ENCODE measurements around the gene FNDC3B.

The FNDC3B gene

DNA sequence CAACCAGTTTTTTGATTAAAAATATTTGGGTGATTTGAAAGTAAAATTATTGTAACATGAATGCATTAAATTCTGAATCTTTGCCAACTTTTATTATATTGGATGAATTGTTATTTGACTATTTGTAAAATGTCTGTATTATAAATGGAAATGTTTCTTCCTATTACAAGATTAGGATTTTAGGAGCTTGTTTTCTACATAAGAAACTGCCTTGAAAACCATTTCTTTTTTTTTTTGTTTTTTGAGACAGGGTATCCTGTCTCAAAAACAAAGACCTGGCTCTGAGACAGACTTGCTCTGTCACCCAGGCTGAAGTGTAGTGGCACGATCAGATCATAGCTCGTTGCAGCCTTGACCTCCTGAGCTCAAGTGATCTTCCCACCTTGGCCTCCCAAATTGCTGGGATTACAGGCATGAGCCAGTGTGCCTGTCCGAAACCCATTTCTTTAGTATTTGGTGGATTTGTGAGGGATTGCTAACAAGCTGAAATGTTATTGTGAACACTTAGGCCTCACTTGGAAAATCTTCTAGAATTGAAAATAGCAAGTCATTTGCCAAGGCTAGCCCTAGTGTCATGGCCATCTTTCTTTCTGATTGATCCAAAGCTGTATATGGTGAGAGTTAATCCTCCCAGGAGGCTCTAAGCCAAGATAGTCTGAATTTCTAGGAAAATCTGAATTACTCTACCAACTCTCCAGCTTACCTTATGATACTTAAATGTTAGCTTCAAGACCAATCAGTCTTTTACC lies 100.3 kb downstream of the FNDC3B start:
- no peak for FAIRE-seq

DNA sequence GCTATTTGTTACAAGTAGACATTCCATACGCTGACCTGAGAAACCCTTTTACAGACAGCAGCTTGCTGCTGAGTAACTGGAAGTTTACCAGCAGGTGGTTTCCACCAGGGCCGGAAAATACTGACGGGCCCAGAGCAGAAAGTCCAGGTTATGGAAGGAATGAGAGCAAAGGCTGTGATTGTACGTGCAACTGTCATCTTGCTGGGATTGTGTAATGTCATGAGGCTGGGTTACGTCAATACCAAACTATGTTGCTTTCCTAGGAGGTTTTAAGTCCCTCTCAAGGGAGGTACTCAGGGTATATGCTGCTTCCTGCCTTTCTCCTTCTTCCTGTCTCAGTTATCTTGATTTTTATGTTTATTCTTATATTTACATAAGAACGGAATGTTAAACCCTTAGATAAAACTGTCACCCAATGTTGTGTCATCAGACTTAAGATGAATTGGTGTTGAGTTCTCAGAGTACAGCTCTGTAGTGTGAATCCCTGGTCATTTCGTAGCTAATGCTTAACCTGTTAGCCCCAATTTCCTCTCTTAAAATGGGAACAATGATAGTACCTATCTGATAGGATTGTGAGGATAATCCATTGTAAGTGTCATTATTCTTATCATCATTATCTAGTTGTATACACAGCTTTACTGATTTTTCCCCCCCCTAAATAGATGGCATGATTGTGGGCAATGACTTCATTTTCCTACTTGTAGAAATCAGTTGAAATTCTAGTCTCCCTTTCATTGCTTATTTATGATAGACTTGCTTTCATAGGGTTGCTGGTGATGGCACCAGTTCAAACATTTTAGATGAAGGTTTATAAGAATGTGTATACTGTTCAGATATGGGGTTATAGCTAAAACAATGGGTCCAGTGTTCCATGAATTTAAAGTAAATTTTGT lies 101.4 kb downstream of the FNDC3B start:
- FAIRE-seq: no peak

DNA sequence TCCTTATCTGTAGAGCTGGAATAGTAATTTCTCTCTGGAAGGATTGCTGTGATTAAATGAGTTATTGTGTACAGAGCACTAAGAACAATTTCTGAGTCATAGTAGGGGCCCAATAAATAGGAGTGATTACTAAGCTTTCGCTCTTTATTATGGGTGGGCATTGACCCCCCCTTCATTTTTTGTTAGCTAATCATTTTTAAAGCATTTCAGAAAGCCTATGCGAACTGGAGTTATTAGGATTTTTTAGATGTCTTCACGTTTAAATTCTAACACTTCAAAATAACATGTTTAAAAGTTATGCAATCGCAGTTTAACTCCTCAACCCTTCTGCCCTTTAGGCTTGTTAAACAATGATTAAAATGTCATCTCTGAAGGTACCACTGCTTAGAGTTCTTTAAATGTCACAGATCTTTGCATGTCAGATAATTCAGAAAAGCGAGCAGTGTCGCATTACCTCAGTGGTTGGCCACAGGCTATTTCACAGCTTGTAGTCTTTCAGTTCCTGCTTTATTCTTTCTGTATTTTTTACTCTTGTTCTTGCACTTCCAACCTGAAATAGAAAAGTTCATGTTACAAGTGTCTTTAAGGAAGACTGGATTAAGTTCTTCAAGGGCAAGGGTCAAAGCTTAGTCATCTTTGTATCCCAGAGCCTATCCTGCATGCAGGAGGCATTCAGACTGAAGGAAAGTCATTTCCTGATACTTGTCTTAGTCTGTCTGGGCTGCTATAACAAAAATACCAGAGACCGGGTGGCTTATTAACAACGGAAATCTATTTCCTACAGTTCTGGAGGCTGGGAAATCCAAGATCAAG lies 102.9 kb downstream of the FNDC3B start:
- no peak for FAIRE-seq

DNA sequence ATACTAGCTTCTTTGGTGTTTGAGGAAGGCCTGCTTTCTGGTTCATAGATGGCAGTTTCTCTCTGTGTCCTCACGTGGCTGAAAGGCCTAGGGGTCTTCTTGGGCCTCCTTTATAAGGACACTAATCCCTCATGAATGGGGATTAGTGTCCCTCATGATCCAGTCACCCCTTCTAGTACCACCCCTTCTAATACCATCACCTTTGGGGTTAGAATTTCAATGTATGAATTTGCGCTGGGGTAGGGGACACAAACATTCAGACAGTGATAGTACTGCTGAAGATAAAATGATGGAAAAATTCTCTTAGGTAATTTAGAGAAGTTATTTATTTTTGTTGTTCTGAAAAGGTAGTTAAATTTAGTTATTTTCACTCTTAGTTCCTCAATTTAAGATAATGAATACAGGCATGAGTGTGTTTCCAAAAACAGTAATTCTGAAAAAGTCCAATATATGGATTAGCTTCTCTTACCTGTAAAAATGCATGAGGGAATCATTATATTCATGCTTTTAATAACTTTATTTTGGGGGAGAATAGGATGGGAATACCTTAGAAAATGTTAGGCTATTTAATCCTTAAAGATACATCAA lies 103.6 kb downstream of the FNDC3B start:
- FAIRE-seq: no peak

DNA sequence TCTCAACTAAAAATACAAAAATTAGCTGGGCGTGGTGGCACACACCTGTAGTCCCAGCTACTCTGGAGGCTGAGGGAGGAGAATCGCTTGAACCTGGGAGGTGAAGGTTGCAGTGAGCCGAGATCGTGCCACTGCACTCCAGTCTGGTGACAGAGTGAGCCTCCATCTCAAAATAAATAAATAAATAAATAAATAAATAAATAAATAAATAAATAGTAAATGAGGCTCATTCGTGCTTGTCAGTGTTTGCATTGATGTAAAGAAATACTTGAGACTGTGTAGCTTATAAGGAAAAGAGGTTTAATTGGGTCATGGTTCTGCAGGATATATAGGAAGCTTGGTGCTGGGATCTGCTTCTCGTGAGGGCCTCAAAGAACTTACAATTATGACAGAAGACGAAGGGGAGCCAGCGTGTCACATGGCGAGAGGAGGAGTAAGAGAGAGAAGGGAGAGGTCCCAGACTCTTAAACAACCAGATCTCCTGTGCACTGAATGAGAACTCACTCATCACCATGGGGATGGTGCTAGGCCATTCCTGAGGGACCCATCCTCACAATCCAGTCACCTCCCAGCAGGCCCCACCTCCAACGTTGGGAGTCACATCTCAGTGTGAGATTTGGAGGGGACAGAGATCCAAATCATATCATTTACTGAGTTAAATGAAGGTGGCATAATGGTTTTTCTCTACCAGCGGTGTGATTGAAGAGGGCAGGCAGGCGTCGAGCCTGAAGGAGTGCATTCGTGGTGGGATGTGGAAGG lies 104.5 kb downstream of the FNDC3B start:
- FAIRE-seq: no peak

DNA sequence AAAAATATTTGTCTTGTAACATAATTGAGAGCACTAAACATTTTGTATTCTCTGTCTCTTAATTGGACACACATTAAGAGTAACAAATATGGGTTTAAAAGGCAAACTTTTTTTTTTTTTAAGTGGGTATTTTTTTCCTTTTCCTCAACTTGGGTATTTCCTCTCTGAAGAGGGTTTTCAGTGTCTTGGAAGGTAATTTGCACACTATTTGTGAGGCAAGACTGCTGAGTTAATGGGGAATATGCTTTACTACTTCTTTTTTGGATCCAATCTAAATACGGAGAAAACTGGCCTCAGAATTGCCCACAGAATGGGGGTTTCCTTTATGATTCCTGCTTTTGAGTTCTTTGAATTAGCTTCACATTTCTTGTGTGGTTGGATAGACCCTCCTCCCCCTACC lies 105.2 kb downstream of the FNDC3B start:
- FAIRE-seq: no peak

DNA sequence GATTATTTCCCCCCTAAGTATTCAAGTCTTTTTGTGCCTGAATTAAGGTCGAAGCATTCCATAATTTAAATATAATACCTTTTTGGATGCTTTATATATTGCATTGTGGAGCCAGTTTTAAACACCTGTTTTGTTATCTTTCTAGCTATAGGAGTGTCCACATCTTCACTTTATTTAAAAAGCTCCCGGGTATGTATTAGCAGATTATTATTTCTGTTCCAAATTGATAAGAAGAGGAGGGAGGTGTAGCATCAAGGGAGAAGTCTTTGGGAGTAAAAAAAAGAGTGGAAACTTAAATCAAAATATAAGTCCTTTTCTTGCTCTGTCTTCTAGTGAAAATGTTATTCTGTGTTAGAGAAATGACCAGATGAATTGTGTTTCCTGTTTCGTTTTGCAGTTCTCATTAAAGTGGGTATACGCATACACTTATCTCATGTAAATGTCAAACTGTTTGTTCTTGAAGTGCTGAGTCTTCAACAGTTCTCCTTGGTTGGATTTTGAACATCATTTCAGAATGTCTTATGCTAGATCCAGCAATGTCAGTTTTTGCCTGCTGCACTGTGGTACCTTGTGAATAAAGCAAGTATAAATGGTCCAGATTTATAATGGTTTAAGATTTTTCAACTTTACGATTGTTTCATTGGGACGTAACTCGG lies 105.8 kb downstream of the FNDC3B start:
- no peak for FAIRE-seq

DNA sequence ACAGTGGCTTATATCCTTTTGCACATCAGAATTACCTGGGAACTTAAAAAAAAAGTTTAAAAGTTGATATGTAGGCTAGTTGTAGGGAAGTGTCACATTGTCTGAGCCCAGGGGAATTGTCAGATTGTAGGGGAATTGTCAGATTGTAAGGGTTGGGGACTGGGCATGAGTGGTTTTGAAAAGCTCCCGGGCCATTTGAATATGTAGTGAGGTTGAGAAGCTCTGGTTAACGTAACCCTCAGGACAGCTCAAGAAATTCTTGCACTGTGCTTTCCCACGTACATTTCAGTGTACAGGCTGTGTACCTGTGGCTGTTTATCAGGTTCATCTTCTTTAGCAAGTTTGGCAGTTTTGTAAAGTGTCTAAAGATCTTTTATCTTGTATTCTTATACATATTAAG lies 107.0 kb downstream of the FNDC3B start:
- no peak for FAIRE-seq

DNA sequence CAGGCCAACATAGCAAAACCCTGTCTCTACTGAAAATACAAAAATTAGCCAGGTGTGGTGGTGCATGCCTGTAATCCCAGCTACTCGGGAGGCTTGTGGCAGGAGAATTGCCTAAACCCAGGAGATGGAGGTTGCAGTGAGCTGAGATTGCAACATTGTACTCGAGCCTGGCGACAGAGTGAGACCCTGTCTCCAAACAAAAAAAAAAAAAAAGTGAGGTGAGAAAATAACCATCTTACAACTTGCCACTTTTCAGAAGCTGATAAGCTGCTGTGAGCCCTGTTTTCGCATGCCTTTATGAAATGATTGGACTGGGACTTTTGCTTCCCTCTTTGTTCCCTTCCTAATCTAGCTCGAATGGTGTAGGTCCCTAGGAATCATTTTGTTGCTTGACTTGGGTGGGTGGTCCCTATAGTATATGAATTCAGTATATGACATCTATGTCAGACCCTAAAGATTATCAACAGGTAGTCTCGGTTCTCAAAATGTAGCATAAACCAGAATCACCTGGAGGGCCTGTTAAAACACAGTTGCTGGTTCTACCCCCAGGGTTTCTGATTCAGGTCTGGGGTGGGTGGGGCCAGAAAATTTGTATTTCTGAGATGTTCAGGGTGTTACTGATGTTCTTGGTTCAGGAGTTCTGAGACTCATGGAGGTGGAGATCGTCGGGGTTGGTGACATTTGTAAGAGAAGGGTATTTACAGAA lies 107.9 kb downstream of the FNDC3B start:
- FAIRE-seq: no peak

DNA sequence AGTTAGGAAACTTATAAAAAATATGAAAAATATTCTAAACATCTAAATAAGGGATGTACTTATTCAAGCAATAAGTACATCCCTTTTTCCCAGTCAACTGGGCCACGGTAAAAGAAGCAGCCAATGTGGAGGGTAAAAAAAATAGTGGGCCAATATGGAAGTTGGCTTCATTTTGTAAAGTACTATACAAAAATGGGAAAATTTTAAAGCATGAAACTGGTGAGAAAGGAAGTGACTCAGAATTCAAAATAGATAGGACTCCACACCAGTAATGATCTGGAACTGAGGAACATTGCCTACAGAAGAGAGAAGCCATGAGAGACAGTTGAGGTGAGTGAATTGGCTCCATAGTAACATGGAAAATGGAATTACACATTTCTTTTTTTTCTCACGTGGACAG lies 108.9 kb downstream of the FNDC3B start:
- no peak for FAIRE-seq

DNA sequence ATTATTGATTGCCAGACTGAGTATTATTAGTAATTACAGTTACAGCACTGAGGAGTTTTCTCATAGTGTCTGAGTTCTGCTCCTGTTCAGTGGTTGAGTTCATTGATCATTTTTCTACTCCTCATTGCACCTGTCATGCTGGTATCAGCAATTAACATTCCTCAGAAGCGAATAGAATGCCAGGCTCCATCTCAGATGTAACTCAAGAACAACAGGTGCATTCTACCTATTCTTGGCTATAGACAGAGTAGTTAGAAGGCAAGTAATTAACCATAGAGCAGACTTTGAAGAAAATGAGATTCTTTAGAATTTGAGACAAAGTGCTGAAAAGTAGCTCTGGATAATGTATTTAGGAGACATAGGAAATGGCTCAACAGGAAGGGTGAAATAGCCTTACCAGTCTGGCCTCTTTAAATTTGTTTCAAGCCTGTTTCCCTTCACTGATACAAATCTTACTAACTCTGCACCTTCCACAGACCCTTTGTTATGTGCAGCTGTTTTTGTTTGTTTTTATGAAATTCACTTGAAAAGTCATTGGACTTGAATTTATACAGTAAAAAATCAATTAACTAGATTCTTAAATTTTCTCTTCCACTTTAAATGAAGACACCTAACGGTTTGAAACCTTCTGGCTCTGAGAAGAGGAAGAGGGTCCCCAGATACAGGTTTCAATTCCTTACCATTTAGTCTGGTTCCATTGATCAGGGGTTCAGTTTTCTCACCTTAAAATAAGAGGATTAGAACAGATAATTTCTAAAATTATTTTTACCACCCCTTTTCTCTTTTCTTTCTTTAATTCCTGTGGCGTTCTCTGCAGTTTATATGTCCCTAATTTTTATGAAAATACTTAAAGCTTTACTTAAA lies 109.6 kb downstream of the FNDC3B start:
- no peak for FAIRE-seq

DNA sequence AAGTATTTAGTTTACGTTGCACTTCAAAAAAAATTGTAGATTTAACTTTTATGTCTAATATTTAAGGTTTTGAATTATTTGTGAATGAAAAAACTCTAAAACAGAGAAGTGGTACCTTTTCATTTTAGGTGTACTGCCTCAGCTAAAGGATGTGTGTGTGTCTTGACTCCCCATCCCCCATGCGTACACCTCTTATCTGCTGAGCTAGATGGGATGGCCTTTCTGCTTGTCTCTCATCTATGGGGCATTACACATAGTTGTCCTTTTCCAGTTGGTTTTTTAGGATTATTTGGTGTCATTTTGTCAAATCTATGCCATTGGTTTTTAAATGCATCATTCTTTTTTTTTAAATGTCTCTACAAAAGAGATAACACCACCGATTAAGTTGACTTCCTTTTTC lies 110.9 kb downstream of the FNDC3B start:
- FAIRE-seq: no peak

DNA sequence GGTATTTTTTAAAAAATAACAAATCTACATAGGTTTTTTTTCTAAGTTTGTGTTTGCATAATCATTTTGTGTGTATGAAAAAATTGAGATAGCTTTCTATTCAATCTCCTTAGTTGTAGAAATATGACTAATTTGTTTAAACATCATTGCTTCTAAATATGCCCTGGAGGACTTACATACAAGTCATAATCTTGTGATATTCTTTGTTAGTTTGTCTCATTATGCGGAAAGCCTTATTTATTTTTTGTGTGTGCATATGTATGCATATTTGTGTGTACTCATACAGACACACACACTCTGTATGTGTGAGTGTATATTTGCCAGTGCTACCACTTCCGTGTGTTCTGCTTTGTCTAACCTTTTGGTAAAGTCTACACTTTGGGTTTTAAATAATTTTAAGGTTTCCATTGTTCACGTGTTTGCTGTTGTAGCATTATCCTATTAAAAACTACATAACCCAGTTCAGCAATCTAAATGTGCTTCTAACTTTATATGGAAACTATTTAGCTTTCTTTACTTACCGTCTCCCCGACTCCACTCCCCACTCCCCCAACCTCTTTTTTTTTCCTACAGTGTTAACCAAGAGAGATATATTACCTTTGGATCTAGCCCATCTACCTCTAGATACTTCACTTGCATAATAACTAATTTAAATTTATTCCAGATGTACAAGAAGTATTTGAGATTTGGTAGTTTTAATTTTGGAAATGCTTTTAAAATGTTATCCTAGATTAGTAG lies 111.7 kb downstream of the FNDC3B start:
- FAIRE-seq: no peak

DNA sequence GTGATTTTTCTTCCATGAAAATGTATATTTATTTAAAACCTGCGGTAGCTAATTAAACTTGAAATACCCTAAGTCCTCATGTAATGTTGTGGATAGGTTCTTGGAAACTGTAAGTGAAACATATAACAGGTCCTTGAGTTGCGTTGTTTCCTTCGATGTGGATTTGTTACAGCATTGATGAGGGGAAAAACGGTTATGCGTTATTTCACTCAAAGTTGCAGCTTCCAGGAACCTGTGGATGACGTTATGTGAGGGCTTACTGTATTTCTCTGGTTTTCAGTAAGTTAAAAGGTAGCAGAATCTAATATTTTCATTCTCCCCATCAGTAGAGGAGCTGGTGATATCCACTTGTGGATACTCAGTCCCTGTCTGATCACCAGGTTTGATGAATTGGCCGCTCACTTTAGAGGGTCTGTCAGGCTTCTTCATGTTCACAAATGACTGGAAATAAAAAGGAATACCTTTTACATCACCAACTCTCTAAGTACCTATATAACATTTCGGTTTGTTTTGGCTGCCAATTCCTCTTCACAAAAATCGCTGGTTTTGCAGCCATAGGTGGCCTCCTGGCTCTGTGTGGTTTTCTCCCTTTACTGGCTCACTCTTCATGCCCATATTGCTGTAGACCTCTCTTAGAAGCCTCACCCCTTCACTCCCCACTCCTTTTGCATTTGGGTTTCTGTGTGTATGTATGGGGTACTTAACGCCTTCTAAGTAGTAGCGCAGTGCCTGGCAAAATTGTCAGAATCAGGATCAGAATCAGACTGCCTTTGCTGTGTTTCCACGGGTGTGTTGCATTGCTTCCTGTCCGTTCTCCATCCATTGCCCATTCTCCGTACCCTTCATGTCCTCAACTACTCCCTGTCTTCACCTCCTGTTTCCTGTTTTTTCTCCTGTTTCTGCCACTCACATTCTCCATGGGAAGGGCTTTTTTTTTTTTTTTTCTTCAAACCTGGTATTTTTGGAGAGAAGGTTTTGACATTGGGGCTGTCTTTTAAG lies 112.6 kb downstream of the FNDC3B start:
- FAIRE-seq: no peak

DNA sequence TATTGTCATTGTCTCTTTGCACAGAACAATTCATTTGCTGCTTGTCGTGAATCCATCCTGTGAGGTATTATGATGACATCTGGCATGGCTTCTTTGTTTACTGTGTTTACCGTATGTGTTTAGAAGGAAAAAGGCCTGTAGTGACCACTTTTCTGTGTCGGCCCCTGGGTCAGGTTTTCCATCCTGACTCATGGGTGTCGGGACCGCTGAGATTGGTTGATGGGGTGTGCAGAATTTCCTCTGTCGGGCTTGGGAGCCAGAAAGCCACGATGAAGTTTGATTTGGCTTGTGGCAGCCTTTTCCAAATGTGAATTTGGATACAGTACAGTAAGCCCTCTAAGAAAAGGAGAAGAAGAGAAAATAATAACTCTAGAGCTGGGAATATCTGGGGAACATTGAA lies 113.5 kb downstream of the FNDC3B start:
- no peak for FAIRE-seq

DNA sequence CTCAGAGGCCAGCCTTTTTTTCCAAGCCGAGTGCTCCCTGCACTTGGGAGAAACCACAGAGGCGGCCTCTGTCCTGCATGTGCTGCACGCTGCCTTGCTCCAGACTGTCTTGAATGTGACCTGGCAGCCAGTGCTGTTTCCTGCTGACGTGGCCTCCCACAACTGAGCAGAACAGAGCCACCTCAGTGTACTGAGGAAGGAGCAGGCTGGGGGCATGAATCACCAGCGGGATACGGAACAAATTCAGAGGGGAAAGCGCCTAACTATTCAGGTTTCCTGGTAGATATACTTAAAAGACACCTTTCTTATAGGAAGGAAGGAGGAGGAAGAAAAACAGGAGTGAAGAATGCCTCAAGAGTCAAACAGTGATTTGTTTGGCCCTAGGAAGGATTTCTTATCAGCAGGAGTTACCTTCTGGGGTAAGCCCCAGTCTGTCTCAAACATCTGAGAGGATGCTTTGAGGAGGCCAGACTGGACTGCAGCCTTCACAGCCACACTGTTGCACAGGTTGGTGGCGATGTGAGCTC lies 114.0 kb downstream of the FNDC3B start:
- FAIRE-seq: no peak

DNA sequence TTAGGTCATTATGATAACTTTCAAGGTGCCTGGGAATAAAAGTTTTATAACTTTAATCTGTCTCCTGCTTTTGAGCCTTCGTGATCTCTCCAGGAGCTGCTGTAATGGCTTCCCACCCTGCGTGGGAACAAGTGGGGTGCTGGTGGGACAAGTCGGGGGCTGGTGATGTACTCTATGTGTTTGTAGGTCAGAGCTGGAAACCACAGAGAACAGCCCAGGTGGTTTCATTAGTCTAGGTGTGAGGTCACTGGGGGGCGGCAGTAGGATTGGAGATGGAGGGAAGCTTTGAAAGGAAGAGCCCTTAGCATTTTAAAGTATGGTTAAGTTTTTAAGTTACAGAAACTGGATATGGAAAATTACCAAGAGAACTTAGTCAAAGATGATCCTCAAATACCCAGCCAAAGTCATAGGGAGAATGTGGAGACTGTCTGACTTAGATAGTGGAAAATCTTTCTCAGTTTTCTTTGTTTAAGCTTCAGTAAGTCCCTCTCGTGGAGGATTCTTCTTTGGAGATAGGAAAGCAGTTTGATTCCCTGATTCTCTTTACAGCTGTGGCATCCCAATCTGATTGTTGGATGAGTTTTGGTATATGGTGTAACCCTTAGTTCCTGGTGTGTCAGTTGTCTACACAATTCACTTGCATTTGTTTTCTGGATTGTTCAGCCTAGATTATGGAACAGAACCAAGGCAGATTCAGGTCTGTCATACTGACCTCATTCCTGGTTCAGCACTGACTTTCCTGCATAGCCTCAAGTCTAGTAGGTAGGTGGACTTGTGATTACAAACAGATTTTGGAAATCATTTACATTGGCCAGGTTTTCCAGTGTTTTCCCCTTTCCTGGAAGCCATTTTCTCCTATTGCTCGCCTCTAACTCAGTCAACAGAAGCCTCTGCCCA lies 115.6 kb downstream of the FNDC3B start:
- no peak for FAIRE-seq

Measured in TTC549 (cell line).